Fibroblast of peridontal ligament (primary cell): Measurements from ENCODE around the gene TM9SF4.
"Not testable (repeated sequence)": the region's sequence is repeated elsewhere in the genome, so short reads cannot be mapped to it uniquely, and the experiment has no call there.

Experiments used
- DNase-seq: peaks from one replicate; pipeline ENCODE4 v3.0.0-alpha.2; 2010; ENCODE audit errors: extremely low read depth

Gene TM9SF4

DNA sequence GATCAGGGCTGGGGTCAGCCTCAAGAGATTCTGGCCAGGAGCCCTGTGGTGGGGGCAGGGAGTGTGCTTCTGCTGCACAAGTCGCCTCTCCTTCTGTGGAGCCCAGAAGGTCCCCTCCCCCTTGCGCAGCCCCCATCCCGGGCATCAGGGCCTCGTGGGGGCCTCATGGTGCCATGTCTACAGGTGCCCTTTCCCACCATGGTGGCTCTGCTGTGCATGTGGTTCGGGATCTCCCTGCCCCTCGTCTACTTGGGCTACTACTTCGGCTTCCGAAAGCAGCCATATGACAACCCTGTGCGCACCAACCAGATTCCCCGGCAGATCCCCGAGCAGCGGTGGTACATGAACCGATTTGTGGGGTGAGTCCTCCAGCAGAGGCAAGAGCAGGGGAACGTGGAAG, 48.1 kb downstream of the TM9SF4 start:
- DNase-seq, result no peak

DNA sequence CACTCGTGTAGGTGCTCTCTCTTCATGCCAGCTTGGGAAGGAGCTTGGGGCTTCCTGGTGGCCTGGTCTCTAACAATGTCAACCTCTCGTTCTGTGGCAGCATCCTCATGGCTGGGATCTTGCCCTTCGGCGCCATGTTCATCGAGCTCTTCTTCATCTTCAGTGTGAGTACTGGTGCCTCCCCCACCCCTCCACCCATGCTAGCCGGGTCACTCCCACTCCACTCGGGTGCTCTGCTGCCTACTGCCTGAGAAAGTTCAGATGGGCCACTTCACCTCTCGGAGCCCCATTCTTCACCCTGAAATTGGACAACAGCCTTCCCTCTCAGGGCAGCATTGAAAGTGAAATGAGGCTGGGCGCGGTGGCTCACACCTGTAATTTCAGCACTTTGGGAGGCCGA, 48.8 kb downstream of the TM9SF4 start:
- DNase-seq, result no peak

DNA sequence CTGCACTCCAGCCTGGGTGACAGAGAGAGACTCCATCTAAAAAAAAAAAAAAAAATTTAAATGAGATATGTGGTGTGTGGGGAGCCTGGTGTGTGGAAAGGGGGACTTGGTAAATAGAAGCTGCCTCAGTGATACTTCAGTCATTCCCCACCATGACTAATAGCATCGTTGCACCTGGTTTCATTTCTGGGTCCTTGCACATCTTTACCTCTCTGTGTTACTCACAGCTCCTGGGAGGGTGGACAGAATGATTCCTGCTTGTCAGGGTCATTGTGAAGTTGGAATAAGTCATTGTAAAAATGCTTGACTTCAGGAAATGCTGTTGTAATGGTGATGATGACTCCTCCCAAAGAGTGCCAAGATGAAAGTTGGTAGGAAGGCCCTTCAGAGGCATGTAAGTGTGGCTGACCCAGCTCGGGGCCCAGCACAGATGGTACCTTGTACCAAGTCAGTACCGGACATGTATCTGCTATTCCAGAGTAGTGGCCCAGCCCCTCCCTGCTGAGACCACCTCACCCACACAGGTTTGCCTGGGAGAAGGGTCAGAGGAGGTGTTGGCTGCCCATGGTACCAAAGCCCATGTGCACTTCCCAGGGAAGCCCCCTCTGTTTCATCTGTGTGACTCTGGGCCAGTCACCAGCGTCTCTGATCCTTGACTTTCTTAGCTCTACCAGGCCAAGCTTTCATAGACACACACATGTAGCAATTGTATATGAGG, 49.6 kb downstream of the TM9SF4 start:
- no peak for DNase-seq

DNA sequence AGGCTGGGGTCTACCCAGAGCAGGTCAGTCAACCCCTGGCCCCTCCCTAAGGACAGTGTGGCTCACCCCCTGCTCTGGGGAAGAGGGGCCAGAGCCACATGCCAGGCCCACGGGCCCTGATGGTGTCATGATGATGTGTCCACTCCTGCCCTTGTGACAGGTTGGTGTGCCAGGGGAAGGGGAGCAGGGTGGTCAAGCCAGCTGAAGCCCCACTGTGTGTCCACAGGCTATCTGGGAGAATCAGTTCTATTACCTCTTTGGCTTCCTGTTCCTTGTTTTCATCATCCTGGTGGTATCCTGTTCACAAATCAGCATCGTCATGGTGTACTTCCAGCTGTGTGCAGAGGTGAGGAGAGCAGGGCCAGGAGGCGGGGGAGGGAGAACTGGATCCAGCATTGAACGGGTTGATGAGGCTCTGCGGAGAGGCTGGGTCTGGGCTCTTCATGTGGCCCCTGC, 50.3 kb downstream of the TM9SF4 start:
- no peak for DNase-seq

DNA sequence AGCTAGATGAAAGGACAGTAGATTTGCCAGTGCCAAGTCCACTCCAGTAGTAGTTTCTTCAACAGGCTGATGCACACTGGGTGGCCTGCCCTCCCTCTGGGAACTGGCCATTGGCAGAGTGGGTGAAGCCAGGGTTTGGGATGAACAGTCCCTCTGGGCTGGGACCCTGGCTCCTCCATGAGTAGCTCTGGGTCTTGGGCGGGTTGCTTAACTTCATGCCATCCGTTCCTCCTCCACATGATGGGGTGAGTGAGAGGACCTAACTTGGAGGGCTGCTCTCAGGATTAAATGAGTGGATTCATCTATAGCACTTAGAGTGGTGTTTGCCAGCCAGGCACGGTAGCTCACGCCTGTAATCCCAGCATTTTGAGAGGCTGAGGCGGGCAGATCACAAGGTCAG, 50.8 kb downstream of the TM9SF4 start:
- DNase-seq, result no peak

DNA sequence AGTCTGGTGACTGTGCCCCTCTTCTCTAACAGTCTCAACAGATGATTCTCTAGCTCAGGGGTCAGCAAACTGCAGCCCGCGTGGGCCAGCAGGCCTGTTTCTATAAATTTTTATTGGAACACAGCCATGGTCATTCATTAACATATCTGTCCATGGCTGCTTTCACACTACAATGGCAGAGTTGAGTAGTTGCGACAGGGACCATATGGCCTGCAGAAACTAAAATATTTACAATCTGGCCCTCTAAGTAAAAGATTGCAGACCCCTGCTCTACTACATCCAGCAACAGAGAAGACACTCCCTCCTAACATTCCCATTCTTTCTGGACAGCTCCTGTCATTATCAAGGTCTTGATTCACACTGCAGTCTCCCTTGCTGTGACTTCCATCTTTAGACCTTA, 52.8 kb downstream of the TM9SF4 start:
- DNase-seq, result no peak

DNA sequence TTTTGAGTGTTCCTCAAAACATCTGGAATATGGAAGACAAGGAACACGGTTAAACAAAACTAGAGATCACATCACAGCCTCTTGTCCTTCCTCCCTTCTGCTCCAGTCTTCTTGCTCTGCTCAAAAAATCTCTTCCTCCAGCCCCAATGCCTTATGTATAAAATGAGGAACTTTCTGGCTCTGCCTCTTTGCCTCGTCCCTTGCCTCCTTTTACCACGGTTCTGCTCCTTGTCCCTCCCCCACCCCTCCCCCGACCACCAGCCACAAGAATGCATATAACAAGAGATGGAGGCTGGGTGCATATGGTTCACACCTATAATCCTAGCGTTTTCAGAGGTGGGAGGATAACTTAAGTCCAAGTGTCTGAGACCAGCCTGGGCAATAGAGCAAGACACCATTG, 54.4 kb downstream of the TM9SF4 start:
- DNase-seq, result no peak

DNA sequence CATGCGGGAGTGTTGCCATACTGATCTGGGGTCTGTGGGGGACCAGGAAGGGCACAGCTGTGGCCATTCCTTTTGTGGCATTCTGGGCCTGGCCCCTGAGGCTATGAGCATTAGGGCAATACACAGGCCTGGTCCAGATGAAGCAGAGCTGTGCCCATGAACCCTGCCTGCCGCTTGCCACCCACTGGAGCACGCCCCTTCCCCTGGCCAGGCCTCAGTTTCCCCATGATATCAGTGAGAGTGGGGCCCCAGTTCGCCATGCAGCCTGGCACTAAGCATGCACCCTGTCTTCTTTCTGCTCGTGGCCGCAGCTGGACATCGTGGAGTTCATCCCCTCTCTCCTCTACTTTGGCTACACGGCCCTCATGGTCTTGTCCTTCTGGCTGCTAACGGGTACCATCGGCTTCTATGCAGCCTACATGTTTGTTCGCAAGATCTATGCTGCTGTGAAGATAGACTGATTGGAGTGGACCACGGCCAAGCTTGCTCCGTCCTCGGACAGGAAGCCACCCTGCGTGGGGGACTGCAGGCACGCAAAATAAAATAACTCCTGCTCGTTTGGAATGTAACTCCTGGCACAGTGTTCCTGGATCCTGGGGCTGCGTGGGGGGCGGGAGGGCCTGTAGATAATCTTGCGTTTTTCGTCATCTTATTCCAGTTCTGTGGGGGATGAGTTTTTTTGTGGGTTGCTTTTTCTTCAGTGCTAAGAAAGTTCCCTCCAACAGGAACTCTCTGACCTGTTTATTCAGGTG, 55.6 kb downstream of the TM9SF4 start:
- no peak for DNase-seq

DNA sequence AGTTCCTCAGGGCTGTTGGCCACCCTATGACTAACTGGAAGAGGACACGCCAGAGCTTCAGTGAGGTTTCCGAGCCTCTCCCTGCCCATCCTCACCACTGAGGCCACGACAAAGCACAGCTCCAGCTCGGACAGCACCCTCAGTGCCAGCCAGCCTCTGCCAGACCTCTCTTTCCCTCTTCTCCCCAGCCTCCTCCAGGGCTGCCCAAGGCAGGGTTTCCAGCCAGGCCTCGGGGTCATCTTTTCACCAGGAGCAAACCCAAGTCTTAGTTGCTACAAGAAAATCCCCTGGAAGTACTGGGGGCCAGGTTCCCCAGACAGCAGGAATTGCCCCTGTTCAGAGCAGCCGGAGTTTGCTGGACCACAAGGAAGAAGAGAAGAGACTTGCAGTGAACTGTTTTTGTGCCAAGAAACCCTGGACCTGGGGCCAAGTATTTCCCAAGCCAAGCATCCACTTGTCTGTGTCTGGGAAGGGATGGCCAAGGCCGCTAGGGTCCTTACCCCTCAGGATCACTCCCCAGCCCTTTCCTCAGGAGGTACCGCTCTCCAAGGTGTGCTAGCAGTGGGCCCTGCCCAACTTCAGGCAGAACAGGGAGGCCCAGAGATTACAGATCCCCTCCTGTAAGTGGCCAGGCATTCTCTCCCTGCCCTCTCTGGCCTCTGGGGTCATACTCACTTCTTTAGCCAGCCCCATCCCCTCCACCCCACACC, 56.5 kb downstream of the TM9SF4 start:
- no peak for DNase-seq

DNA sequence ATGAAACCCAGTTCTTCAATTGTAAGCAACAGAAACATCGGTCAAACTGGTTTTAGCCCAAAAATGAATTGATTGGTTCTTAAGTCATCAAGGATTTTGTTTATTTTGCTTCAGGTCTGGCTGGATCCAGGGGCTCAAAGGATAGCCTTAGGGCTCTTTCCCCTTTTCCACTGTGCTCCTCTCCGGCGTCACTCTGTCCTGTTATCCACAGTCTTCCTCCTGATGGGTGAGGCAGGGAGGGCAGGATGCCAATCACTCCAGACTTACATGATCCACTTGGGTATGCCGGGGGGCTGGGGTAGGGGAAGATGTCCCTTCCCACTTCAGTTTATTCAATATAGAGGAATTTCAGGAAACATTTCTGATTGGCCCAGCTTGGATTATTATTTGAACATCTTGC, 58.0 kb downstream of the TM9SF4 start:
- DNase-seq, result no peak

DNA sequence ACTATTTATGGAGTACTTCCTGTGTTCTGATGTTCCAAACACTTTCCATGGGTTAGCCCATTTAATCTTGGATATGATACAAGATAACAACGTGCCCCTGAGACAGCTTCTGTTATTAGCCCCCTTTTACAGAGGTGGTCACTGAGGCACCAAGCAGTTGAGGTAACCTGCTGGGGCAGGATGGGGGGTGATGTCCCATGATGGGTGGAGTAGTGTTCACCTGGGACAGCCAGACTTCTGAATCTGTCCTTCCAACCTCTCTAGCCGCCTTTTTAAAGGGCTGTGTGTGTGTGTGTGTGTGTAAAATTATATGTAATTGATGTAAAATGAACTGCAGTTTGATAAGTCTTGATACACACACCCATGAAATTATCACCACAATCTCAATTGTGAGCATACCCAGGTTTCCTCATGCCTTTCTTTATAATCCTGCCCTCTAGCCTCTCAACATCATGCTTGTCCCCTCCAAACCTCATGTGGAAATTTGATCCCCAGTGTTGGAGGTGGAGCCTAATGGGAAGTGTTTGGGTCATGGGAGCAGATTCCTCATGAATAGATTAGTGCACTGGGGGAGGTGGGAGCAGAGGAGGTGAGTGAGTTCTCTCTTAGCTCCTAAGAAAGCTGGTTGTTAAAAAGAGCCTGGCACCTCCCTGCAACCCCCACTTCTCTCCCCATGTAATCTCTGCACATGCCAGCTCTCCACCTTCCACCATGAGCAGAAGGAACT, 58.8 kb downstream of the TM9SF4 start:
- peak; percentile 42 for DNase-seq

DNA sequence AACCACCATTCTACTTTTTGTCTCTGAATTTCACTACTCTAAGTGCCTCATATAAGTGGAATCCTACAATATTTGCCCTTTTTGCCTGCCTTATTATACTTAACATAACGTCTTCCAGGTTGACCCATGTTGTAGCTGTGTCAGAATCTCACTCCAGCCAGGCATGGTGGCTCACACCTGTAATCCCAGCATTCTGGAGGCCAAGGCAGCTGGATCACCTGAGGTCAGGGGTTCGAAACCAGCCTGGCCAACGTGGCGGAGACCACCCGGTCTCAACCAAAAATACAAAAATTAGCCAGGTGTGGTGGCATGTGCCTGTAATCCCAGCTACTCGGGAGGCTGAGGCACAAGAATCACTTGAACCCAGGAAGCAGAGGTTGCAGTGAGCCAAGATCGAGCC, 68.2 kb downstream of the TM9SF4 start:
- not testable (repeated sequence) for DNase-seq

DNA sequence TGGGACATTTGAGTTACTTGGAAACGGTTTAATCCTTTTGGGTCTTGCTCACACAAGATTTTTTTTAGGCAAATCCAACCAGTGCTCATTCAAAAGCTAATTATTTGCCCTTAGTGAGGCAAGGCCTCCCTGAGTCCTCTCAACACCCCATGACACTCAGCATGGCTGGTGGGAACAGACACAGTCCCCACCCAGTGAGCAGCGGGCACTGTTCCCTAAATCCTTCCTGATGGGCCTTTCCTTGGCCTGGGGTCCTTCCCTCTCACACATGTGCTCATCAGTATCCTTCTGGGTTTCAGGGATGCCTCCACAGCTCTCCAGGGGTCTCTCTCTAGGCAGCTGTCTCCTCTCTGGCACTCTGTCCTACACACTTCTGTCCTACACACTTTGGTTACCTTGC, 70.0 kb downstream of the TM9SF4 start:
- DNase-seq, result no peak

DNA sequence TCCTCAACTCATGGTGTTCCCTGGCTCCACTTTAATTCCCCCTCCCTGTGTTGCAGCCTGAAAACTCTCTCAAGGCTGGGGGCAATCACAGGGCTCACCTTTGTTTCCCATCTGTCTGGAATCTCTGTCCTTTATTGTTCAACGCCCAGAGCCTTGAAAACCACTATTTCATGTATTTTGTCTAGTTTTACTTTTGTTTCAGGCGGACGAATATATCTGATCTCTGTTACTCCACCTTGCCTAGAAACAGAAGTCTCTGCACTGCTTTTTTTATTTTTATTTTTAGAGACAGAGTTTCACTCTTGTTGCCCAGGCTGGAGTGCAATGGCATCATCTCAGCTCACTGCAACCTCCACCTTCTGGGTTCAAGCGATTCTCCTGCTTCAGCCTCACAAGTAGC, 70.4 kb downstream of the TM9SF4 start:
- DNase-seq, result no peak

DNA sequence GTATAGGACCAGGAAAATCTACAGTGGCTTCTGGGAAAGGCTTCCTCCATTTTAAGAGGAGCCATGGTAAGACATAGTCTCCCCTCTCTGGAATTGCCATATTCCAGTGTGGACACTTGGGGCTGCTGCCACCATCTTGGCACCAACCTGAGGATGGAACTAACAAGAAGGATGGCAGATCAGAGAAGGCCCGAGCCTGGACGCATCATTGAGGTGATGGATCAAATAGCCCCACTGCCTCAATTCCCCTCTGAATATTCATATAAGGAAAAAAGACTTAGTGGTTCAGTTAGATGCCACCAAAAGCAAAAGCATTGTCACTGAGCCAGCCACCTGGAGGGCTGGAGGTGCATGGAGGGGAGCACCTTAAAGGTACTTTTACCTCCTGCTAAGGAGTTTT, 72.1 kb downstream of the TM9SF4 start:
- no peak for DNase-seq

DNA sequence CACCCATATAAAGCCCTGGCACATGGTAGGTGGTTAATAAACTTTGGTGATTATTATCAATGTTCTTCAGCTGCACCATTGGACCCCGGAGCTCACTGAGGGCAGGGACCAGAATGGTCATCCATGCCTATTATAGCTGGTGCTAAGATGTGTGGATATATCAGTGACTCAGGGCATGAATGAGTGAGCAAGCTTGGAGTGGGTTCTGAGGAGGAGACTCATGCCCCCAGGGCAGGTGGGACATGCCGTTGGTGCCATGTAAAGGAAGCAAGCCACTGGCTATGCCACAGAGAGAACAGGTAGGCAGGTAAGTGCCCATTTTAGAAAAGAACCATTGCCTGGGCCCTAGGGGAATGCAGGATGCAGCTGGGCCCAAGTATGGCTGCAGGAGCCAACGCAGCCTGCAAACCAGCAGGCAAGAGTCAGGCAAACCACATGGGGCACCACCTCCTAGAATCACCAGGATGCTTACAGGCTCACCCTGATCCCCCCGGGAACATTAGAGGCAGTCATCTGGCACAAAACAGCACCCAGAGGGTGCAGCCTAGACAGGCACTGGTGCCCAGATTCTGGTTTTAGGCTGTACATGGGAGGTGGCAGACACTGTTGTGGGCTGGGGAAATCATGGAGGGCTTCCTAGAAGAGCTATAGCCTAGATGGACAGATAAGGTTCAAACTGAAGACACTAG, 74.6 kb downstream of the TM9SF4 start:
- no peak for DNase-seq

DNA sequence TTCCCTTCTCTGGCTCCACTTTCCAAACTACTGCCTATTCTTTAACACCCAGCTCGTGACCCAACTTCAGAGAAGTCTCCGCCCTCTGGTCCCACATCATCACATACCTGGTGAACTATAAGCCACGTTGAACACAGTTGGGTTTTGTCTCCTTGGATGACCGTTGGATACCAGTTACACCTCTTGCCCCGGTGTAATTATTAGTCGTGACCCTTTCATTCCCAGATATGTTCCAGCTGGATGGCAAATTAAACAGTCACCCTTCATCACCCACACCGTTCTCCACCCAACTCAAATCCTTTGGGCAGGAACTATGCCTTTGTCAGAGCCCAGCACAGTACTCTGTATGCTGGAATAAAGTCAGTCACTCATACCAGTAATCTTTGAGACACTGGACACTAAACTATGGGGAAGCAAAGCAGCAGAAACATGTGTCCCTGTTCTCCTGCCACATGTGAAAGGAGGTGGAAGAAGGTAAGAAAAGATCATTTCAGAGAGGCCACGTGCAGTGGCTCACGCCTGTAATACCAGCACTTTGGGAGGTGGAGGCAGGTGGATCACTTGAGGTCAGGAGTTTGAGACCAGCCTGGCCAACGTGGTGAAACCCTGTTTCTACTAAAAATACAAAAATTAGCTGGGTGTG, 75.6 kb downstream of the TM9SF4 start:
- no peak for DNase-seq

DNA sequence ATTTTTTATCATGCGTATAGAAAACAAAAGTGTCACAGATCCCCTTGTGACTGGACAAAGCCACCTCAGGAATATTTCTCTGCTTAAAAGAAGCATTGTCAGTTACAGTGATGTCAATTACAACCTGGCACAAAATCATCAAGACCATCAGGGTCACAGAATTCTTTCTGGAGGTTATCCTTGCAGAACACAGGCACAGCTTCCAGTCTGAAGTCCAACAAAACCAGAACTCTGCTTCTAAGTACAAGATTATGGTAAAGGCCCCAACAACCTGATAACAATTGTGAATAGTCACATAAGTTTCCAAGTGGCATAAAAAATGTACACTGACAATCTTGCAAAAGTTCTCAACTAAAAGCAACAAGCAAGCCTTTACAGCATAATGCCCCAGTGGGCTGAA, 77.0 kb downstream of the TM9SF4 start:
- DNase-seq, result no peak

DNA sequence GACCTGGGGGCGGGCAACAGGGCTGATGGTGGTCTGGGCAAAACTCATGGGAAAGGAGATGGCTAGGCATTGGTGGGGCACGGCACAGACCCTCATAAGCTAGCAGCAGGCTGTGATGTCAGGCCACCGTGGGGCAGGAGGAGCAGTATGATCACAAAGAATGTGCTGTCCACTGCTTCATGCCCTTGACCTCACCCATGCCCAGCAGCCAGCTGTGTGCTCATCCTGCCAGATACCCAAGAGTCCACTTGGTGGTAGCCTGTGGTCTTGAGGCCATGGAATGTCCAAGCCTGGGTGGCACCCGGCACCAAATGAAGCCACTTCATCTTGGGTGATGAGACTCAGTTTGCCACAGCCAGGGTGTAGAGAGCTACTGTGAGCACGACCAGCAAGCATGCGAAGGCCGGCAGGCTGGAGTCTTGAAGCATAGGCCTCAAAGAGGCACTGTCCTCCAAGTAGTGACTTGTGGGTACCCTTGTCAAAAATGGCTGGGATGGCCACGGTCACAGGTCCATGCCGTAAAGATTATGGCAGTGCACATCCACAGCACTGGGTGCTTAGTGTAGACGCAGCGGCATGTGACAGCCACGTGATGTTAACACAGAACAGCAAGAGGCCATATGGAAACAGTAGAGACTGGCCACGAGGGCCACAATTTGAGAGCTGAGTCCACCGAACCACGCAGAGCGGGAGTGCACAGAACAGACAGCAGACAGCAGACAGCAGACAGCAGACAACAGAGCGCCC, 79.0 kb downstream of the TM9SF4 start:
- DNase-seq, result no peak

DNA sequence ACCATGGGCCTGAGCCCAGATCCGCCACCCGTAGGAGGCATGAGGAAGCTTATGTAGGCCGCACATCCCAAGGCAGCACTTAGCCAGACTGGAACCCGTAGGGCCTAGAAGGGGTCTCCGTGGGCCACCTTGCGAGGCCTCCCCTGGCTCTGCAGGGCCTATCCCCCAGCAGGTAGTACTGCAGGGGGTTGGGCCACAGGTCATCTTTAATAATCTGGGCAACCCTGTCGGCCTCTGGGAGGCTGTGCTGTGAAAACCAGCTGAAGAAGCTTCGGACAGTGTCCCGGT, 79.6 kb downstream of the TM9SF4 start:
- no peak for DNase-seq
